ENCODE data around the gene TTC3.

The TTC3 gene

DNA sequence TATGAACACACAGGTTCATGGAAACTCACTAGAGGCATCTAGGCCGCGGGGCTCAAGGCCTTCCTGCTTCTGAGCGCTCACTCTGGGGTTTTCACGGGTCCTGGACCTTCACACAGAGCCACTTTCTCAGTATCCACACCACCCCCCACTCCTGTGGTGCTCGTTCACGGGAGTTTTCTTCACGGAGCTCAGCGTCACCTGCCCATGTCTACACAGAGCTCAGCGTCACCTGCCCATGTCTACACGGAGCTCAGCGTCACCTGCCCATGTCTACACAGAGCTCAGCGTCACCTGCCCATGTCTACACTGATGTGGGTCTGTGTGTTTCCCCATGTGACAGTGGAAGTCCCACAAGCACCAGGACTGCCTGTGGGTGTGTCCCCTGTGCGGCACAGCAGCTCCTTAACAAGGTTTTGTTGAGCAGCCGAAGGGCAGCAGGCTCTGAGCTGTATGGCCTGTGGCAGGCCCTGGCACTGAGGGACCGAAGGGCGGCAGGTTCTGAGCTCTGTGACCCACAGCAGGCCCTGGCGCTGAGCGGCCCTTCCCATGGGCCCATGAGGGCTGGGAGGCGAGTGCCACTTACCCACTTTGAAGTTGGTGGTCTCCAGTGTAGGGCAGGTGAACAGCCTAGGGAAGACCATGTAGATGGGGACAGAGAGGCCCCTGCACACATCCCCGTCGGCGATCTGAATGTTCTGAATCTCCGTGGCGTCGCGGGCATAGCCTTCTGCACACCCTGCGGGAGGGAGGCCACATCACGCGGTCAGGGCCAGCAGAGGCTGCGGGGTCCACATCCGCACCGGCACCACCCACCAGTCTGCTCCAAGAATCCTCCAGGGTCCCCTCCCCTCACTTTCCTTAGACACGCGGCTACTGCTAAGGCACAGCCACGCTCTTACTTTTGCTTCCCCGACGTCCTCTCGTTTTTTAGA is 154.3 kb downstream of the TTC3 start:
- no peak for DNase-seq

DNA sequence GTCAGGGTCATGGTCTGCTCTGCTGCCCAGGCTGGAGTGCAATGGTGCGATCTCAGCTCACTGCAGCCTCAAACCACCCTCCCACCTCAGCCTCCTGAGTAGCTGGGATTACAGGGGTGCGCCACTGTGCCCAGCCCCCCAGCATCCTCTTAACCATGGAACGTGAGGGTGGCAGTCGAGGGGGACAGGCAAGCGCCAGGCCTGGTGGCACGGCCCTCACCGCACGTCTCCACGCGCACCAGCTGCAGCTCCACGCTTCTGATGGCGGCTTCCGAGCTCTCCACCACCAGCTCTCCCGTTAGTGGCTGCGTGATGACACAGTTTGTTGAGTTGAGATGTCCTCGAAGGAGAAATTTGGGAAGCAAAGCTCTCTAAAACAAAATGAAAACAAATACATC is 154.9 kb downstream of the TTC3 start:
- no peak for DNase-seq

DNA sequence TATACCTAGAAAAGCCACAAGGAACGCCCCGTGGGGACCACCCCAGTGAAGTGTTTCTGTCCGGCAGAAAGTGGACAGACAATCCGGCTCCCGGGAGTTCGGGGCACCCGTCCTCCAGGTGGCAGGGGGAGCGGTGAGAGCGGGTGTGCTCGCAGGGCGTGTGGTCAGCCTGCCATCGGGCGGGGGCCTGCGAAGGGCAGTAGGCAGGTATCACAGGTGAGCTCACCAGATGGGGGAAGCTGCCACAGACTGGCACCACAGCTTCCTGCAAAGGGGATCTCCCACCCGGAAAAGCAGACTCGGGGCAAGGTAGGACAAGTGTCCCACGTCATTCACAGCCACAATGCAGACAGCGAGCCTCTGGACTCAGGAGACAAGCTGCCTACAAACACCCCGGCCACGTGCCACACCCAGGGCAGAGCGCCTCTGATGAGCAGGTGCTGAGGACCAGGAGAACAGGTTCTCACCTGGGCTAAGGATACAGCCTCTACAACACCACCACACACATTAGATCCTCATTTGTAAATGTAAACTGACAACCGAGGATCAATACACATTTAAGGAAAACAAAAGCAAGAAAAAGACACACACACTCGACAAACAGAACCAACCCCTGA is 157.7 kb downstream of the TTC3 start:
- DNase-seq, result no peak

DNA sequence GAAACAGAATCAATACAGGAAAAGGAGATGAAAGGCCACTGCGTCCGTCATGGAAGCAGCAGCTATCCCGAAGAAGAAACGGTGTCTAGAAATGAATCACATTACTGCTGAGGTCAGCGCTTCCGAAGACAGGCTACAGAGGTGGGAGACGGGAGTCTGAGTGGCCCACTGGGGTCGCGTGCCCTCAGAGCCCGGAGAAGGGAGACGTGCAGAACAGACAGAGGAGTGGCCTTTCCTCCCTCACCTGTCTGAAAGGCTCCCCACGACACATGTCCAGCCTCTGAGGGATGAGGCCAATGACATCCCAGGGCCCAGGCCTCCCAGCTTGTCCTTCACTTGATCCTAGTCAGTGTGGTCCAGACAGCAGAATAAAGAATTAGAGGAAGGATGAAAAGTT is 158.2 kb downstream of the TTC3 start:
- DNase-seq, result no peak

DNA sequence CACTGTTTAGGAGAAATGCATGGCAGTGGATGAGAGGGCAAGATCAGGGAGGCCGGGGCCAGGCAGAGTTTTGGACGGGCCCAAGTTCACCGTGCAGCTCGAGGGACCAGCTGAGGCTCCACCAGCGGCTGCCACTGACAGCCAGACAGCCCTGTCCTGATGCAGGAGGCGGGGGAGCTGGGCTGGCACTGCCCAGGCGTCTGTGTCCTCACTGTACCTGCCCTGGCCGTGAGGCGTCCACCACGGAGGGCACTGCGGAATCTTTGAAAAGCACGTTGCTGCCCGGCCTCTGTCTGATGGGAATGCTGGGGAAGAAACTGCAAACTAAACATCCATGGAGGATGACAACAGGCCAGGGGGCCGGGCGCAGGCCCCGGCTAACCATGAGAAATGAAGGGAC is 158.6 kb downstream of the TTC3 start:
- no peak for DNase-seq

DNA sequence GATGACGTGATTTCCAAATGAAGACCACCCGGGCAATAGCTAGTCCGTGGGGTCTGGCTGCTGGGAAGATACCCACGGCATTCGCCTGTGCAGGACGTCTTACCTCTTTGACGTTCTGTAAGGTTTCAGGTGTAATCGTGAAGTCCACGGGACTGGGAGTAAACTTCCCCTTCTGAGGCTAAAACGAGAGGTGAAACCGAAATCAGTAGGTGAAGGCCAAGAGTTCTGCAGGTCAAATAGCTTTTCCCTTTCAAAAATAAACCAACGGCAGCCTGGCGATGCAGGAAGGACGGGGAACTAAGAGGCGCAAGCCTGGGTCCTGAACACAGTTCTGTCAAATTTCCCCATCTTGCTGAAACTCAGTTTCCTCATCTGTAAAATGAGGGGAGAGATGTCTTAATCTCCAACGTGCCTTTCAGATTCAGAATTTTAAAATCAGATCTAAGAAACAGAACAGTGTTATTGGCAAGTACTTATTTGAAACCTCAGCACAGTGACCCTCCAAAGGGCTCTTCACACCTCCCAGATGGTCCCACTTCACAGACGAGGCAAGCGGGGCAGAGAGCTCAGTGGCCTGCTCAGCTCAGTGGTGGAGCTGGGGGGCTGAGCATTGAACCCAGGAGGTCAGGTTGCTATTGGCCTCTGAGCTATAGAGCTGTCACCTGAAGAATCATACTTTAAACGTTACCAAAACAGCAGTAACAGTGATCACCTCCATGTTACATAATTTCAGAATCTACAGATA is 159.4 kb downstream of the TTC3 start:
- DNase-seq, result no peak

DNA sequence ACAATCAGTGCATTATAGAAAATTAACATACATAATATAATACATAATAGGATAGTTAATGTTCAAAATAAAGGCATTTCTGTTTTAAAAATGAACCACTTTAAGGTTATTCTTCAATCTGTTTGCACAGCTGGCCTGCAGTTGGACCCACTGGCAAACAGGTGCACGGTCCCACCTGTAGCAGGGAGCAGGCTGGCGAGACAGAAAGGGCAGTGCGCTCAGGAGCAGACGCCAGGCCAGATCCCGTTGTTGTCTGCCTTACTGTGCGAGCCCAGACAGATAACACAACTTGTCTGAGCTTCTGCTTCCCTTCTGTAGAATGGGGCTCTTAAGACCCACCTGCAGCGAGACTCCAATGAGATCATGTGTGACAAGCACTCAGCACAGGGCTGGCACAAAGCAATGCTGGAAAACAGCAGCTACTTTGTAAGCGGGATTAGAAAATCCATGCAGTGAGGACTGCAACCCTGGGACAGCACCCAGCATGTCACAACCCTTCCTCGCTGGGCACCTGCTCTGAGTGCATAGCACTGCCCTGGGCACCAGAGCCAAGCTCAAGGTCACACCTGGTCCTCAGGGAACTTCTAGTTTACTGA is 160.6 kb downstream of the TTC3 start:
- no peak for DNase-seq

DNA sequence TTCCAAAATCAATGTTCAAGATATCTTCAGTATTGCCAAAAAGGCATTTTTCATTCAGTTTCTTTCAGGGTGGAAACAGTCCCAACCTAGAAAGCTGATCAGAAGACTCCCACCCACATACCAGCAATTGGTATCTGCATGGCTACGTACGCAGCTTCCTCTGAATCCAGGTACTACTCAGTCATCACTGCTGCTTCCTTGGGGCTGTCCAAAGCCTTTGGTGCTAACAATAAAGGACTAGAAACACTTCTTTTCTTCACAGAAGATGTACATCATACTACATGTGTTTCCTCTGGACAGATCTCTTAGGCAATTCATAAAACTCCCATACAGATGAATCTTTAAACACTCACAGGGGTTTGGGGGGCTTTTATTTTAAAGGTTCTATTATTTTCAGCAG is 164.3 kb downstream of the TTC3 start:
- no peak for DNase-seq

DNA sequence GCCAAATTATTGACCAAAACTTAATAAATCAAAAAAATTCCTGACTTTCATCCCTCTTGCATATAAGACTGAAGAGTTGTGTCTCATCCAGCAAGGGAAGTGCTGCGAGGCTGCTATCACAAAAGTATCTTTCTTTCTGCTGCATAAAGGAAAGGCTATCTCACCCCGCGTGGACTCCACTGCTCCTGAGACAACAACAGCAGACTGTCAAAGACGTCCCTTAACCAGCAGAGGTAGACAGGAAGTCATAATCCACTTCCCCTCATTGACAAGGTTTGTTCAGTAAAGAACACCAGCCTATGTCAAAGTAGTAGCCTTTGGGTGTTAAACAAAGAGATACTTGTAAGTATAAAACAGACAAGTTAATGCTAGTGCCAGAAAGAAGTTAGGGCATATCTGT is 164.7 kb downstream of the TTC3 start:
- DNase-seq, result no peak

DNA sequence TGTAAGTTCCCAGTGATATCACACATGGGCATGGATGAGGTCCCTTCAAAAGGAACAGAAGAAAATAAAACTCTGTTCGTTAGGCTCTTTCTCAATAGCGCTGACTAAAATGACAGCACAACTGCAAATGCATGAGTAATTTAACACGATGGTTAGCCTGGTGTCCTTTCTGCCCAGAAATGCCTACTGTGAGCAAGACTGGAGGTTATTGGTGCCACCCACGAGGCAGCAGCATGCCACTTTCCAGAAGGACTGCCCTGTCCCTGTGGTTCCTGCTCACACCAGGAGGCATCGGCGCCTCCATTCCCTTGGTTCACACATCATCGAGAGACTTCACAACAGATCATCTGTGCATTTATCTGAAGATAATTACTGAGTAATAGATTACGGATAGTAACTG is 167.9 kb downstream of the TTC3 start:
- DNase-seq, result no peak

DNA sequence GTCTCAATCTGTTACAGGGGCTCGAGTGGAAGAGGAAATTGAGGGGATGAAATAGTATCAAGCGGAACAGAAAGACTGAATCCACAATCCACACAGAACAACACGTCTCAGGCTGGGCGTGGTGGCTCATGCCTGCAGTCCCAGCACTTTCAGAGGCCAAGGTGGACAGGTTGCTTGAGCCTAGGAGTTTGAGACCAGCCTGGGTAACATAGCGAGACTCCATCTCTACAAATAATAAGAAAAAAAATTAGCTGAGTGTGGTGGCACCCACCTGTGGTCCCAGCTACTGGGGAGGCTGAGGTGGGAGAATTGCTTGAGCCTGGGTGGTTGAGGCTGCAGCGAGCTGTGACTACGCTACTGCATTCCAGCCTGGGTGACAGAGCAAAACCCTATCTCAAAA is 168.4 kb downstream of the TTC3 start:
- DNase-seq, result no peak

DNA sequence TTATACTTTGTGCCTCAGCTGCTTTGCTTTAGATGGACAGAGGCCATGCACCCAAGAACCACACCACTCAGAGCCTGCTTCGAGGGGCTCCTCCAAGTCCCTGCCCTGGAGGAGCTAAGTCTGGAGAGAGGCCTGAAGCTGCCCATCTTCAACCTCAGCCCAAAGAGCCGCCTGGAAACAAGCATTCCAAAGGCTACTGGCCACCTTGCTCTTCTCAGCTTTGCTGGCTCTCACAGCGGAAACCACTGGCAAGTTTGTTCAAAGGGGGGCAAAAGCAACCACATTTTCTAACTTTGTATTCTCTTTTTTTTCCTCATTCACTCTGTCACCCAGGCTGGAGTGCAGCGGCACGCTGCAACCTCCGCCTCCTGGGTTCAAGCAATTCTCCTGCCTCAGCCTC is 170.9 kb downstream of the TTC3 start:
- no peak for DNase-seq

DNA sequence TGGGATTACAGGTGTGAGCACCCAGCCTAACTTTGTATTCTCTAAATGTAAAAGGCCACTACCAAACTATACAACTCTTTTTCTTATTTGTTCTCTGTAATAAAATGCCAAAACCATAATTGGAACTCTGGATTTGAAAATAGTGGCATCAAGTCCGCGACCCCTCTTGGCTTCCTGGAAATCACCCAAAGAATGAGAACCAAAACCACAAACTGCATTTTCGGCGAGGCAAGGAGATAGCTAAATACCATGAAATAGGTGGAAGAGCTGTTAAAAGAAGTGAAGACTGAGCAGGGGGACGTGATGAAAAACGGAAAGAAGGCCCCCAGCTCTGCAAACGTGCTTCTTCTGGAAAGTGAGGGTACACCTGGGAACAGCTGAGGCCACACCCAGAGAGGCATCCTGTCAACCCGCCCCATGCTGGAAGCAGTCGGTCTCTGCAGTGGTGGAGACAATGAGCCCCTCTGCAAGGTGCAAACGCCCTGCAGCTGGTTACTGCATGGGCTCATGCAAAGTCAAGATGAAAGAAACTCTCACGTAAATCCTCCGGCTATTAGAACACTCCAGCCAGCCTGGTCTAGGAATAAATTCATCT is 171.5 kb downstream of the TTC3 start:
- DNase-seq, result no peak

DNA sequence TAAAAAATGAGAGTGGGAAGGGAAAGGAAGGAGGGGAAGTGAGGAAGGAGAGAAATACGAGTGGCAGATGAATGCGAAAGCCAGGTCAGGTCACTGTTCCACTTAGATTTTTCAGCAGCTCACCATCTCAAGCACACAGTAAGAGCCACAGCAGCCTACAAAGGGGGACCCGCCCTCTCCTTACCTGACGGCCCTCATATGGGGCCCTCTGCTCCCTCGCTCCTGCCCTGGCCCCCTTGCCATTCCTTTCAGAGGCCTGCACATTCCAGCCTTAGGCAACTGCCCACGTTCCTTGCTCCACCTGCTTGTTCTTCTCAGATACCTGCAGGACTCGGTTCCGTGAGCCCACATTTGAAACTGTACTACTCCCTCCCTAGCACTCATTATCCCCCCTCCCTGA is 172.1 kb downstream of the TTC3 start:
- no peak for DNase-seq

DNA sequence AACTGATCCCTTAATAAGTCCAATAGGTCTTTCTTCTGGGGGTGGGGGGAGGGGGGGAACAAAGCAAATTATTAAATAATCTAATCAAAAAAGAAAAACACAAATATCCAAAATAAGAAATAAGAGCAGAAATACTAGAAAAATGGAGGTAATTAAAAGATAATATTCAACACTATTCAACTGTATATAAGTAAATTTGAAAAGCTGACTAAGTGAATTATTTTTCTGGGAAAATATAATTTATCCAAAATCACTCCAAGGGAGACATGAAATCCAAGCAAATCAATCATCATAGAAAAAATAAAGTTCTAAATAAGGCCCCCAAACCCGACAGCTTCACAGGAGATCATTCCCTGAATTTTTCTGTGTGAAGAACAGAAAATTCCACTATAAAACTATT is 175.2 kb downstream of the TTC3 start:
- DNase-seq, result no peak

DNA sequence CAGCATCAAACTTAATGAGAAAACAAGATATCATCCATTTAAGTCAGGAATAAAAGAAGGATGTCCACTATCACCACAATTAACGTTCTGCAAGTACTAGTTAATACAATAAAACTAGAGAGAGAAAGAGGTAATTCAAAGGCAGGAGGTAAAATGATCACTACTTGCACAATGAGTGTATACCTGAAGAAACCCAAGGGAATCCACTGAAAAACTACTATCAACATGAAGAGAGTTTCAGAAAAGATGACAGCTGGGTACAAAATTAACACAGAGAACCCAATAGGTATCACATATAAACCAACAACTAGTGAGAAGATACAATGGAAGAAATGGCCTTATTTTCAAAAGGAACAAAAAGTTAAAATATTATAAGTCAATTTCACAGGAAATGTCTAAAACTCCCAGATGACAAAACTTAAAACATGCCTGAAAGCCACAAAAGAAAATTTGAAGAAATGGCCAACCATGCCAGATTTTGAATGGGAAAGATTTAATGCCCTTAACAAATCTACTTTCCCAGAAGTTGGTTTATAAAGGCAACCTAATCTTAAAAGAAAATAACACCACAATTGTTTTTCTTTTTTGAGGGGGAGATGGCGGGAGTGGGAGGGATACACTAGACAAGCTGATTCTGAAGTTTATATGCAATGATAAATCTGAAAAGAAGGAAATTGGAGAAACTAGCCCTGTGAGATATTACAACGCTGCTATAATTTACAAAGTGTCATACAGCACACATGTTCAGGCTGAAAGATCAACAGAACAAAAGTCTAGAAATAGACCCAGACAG is 176.3 kb downstream of the TTC3 start:
- DNase-seq, result no peak

DNA sequence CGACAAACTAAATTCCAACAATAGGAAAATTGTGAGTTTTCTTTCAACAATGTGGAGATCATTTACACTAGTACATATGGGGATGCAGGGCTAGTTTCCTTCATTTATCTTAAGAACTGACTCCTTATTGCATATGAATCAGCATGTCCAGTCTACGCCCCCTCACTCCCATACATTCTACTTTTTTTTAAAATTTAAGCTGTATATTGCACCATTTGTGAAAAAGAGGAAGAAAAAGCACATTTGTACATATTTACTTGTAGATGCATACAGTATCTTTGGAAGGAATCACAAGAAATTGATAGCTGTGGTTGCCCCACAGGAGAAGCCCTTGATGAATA is 178.2 kb downstream of the TTC3 start:
- no peak for DNase-seq
